ENCODE measurements around the gene MAGI1. TPM values are rescaled to one million over a fixed set of nuclear protein-coding genes. Genes with fewer than 3 reads are reported as not detected.

MAGI1 gene
- total RNA-seq, 1 experiment from 2014 or later: 38.6 TPM

GRCh38 chr3:65723011-65723410 lies 315.7 kb downstream of the MAGI1 start:
- POLR2A ChIA-PET: no interaction called here

More at GRCh38 chr3:65723011-65723410, 315.7 kb downstream of the MAGI1 start:
- H2AFZ ChIP-seq (ENCODE audit: low read depth, low read length, poor library complexity, severe bottlenecking): no peak overlapping the region
- no peaks in the 10 kb centered on the region for H3K9me3 ChIP-seq (ENCODE audit: control insufficient read depth in 1 of 2, insufficient read depth in 1 of 2, low read depth in 1 of 2, low read length in 2 of 2)
- intact Hi-C loops (cut with micrococcal nuclease): no loop called here
- no peak overlapping the region for H3K4me3 ChIP-seq (replicated peaks in 1 of 2; ENCODE audit: low read depth in 1 of 2, low read length in 2 of 2)
- H3K4me1 ChIP-seq (ENCODE audit: control insufficient read depth in 1 of 2, insufficient read depth in 2 of 2, low read length in 2 of 2): no peaks in the 10 kb centered on the region
- RAD21 ChIA-PET (ENCODE audit: low non-redundant PET in 1 of 2, low total read pairs in 2 of 2, uncharacterized antibody in 2 of 2, unreplicated experiment in 2 of 2): no interaction called here
- no peak for TF ChIP-seq EGR1 (IDR thresholded peaks at IDR 0.05; ENCODE audit: low read depth)
- no peak for TF ChIP-seq CTCF (IDR thresholded peaks at IDR 0.05 in 2 of 3, conservative IDR thresholded peaks at IDR 0.05 in 1 of 3; ENCODE audit: borderline replicate concordance in 1 of 3, insufficient read depth in 1 of 3, low read depth in 2 of 3, low read length in 2 of 3)
- no peak for TF ChIP-seq SIN3A (IDR thresholded peaks at IDR 0.05; ENCODE audit: low read depth)
- TF ChIP-seq POLR2A (IDR thresholded peaks at IDR 0.05; ENCODE audit: borderline replicate concordance, extremely low read depth, insufficient read depth, insufficient read length): no peak
- TF ChIP-seq ELF1 (IDR thresholded peaks at IDR 0.05; ENCODE audit: borderline replicate concordance, low read depth): no peak
- no peak for TF ChIP-seq ZBTB33 (IDR thresholded peaks at IDR 0.05; ENCODE audit: extremely low read depth, insufficient replicate concordance, low read length)
- no peak for TF ChIP-seq SP1 (IDR thresholded peaks at IDR 0.05; ENCODE audit: low read depth)
- TF ChIP-seq ZFX (IDR thresholded peaks at IDR 0.05): no peak
- TF ChIP-seq TCF7L2 (IDR thresholded peaks at IDR 0.05; ENCODE audit: borderline replicate concordance, extremely low read depth, insufficient read depth, insufficient read length): no peak
- no peak for TF ChIP-seq SRF (IDR thresholded peaks at IDR 0.05; ENCODE audit: low read depth)
- no peak for TF ChIP-seq CBX3 (IDR thresholded peaks at IDR 0.05; ENCODE audit: low read depth)
- TF ChIP-seq EZH2phosphoT487 (IDR thresholded peaks at IDR 0.05; ENCODE audit: borderline replicate concordance): no peak
- TF ChIP-seq FOSL1 (IDR thresholded peaks at IDR 0.05; ENCODE audit: low read depth): no peak
- TF ChIP-seq, protein P1, sequence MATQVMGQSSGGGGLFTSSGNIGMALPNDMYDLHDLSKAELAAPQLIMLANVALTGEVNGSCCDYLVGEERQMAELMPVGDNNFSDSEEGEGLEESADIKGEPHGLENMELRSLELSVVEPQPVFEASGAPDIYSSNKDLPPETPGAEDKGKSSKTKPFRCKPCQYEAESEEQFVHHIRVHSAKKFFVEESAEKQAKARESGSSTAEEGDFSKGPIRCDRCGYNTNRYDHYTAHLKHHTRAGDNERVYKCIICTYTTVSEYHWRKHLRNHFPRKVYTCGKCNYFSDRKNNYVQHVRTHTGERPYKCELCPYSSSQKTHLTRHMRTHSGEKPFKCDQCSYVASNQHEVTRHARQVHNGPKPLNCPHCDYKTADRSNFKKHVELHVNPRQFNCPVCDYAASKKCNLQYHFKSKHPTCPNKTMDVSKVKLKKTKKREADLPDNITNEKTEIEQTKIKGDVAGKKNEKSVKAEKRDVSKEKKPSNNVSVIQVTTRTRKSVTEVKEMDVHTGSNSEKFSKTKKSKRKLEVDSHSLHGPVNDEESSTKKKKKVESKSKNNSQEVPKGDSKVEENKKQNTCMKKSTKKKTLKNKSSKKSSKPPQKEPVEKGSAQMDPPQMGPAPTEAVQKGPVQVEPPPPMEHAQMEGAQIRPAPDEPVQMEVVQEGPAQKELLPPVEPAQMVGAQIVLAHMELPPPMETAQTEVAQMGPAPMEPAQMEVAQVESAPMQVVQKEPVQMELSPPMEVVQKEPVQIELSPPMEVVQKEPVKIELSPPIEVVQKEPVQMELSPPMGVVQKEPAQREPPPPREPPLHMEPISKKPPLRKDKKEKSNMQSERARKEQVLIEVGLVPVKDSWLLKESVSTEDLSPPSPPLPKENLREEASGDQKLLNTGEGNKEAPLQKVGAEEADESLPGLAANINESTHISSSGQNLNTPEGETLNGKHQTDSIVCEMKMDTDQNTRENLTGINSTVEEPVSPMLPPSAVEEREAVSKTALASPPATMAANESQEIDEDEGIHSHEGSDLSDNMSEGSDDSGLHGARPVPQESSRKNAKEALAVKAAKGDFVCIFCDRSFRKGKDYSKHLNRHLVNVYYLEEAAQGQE (IDR thresholded peaks at IDR 0.05; ENCODE audit: low read depth): no peak
- TF ChIP-seq CEBPB (IDR thresholded peaks at IDR 0.05; ENCODE audit: low read depth): no peak
- TF ChIP-seq POLR2AphosphoS5 (IDR thresholded peaks at IDR 0.05; ENCODE audit: low read depth, low read length): no peak
- ATAC-seq (no peak), DNase-seq (ENCODE audit: low read depth, low spot score) (no peak)
- H3K27me3 ChIP-seq (ENCODE audit: insufficient read depth, low read length): no peaks in the 10 kb centered on the region
- H4K20me1 ChIP-seq (ENCODE audit: insufficient read depth): no peaks in the 10 kb centered on the region
- CTCF ChIA-PET: no interaction called here
- no peaks in the 10 kb centered on the region for H3K9me2 ChIP-seq (ENCODE audit: insufficient read depth)
- no TSS peak for BruUV-seq (replicated peaks)
- no peak overlapping the region for H3K27ac ChIP-seq (ENCODE audit: low read depth, low read length)
- no peaks in the 10 kb centered on the region for H3K36me3 ChIP-seq (ENCODE audit: control insufficient read depth in 1 of 2, insufficient read depth in 2 of 2, low read length in 2 of 2)
- H3K79me2 ChIP-seq (ENCODE audit: insufficient read depth, low read length): no peaks in the 10 kb centered on the region
- no peak overlapping the region for H3K9ac ChIP-seq (ENCODE audit: low read length)
- no peak overlapping the region for H3K4me2 ChIP-seq (ENCODE audit: low read length)
